SU-DHL-6 (cell line): ENCODE data around the gene AATK.

Source experiments
- CTCF ChIP-seq: fragments of 200-600 bp; sonication (generic); IDR thresholded peaks from one replicate; pipeline ENCODE4 v1.5.1; 2017; ENCODE audit warnings: antibody characterized with exemption, mild to moderate bottlenecking, low read length, moderate library complexity; ENCODE audit not compliant: insufficient read depth, poor library complexity, severe bottlenecking
- EZH2phosphoT487 ChIP-seq: fragments of 200-600 bp; sonication (generic), shearing (Covaris generic); conservative IDR thresholded peaks from 2 replicates; pipeline ENCODE4 v1.6.1; 2018; ENCODE audit warnings: mild to moderate bottlenecking, antibody characterized with exemption, low read length, moderate library complexity, mixed read lengths

GRCh38 chr17:81163051-81163695 lies 2.8 kb downstream of the AATK start:
- TF ChIP-seq CTCF, result no peak
- no peak for TF ChIP-seq EZH2phosphoT487
